Measurements from ENCODE around the gene UGP2.

Gene UGP2

GRCh38 chr2:63827749-63828148 is 13.9 kb upstream of the UGP2 start:
- Histone ChIP-seq H3K4me3 (ENCODE audit: low read length) (no peak overlapping the region), H3K36me3 (ENCODE audit: control insufficient read depth, low read length) (no peaks in the 10 kb centered on the region; the same call in 1 of the 2 replicates), H3K27ac (ENCODE audit: low read depth, low read length) (no peak overlapping the region), H4K20me1 (ENCODE audit: control insufficient read depth, insufficient read depth, low read depth, low read length) (no peaks in the 10 kb centered on the region), H3K9me2 (replicated peaks; ENCODE audit: control insufficient read depth, low read length) (no peaks in the 10 kb centered on the region), H3K4me1 (ENCODE audit: control insufficient read depth, low read length) (peaks cover 56% of the 10 kb centered on the region), H3K27me3 (ENCODE audit: control insufficient read depth, low read length) (no peaks in the 10 kb centered on the region), H3K9me3 (ENCODE audit: control insufficient read depth, insufficient read depth, low read length) (no peaks in the 10 kb centered on the region), H3F3A (ENCODE audit: control insufficient read depth, insufficient read depth) (peaks cover 2% of the 10 kb centered on the region; the same call in 1 of the 2 replicates), H3K4me2 (ENCODE audit: low read length) (no peak overlapping the region), H3K79me2 (ENCODE audit: control insufficient read depth, low read length) (no peaks in the 10 kb centered on the region)
- no peak for TF ChIP-seq EZH2phosphoT487 (IDR thresholded peaks at IDR 0.05; ENCODE audit: borderline replicate concordance, low read length)
- no peak for TF ChIP-seq CTCF (IDR thresholded peaks at IDR 0.05; ENCODE audit: low read depth, low read length, poor library complexity, severe bottlenecking)

- Histone ChIP-seq H3K27ac (ENCODE audit: low read depth, low read length) (no peak overlapping the region), H3K4me3 (ENCODE audit: low read length) (no peak overlapping the region), H3F3A (ENCODE audit: control insufficient read depth, insufficient read depth) (no peaks in the 10 kb centered on the region; the same call in 1 of the 2 replicates), H3K9me2 (replicated peaks; ENCODE audit: control insufficient read depth, low read length) (no peaks in the 10 kb centered on the region), H3K4me1 (ENCODE audit: control insufficient read depth, low read length) (peaks cover 29% of the 10 kb centered on the region), H3K36me3 (ENCODE audit: control insufficient read depth, low read length) (no peaks in the 10 kb centered on the region), H3K27me3 (ENCODE audit: control insufficient read depth, low read length) (no peaks in the 10 kb centered on the region), H3K4me2 (ENCODE audit: low read length) (no peak overlapping the region), H3K79me2 (ENCODE audit: control insufficient read depth, low read length) (no peaks in the 10 kb centered on the region), H3K9me3 (ENCODE audit: control insufficient read depth, insufficient read depth, low read length) (no peaks in the 10 kb centered on the region), H4K20me1 (ENCODE audit: control insufficient read depth, insufficient read depth, low read depth, low read length) (no peaks in the 10 kb centered on the region)
- no peak for TF ChIP-seq EZH2phosphoT487 (IDR thresholded peaks at IDR 0.05; ENCODE audit: borderline replicate concordance, low read length)
- TF ChIP-seq CTCF (IDR thresholded peaks at IDR 0.05; ENCODE audit: low read depth, low read length, poor library complexity, severe bottlenecking) = no peak
These were observed 10.5 kb upstream of the UGP2 start for GRCh38 chr2:63831176-63831575.

- no peaks in the 10 kb centered on the region for H3K36me3 ChIP-seq (ENCODE audit: control insufficient read depth, low read length)
- no peaks in the 10 kb centered on the region for H3K9me3 ChIP-seq (ENCODE audit: control insufficient read depth, insufficient read depth, low read length)
- 0 out of 2 replicates have a peak, but pooled peaks cover 4% of the 10 kb centered on the region for H3F3A ChIP-seq (ENCODE audit: control insufficient read depth, insufficient read depth)
- no peak overlapping the region for H3K4me2 ChIP-seq (ENCODE audit: low read length)
- peaks cover 6% of the 10 kb centered on the region for H3K79me2 ChIP-seq (ENCODE audit: control insufficient read depth, low read length)
- peaks cover 43% of the 10 kb centered on the region for H3K4me1 ChIP-seq (ENCODE audit: control insufficient read depth, low read length)
- no peaks in the 10 kb centered on the region for H4K20me1 ChIP-seq (ENCODE audit: control insufficient read depth, insufficient read depth, low read depth, low read length)
- no peak overlapping the region for H3K27ac ChIP-seq (ENCODE audit: low read depth, low read length)
- no peak overlapping the region for H3K4me3 ChIP-seq (ENCODE audit: low read length)
- H3K9me2 ChIP-seq (replicated peaks; ENCODE audit: control insufficient read depth, low read length) = no peaks in the 10 kb centered on the region
- no peak for TF ChIP-seq EZH2phosphoT487 (IDR thresholded peaks at IDR 0.05; ENCODE audit: borderline replicate concordance, low read length)
- TF ChIP-seq CTCF (IDR thresholded peaks at IDR 0.05; ENCODE audit: low read depth, low read length, poor library complexity, severe bottlenecking) = no peak
- no peaks in the 10 kb centered on the region for H3K27me3 ChIP-seq (ENCODE audit: control insufficient read depth, low read length)
These were observed 7.3 kb upstream of the UGP2 start for GRCh38 chr2:63834401-63834800.
